K562 (cell line): ENCODE results near the gene BEST4. TPM values are rescaled to one million over a fixed set of nuclear protein-coding genes. Genes with fewer than 3 reads are reported as not detected.

Source experiments
- ATAC-seq: fragments of 200-7000 bp; cut with Tn5 transposase; 3 replicates; pipeline ENCODE4 v1.9.1; 2020; ENCODE audit warnings: moderate library complexity
- BruUV-seq: library from RNA; stranded (reverse); fragments of 400-500 nt; replicated peaks from 2 replicates; lab custom pipeline; 2021; lab: Mats Ljungman, UMichigan
- CTCF ChIA-PET: fragments of 300-600 bp; formaldehyde crosslinking; extraction: SDS; loops from one replicate; lab custom pipeline; 2021; ENCODE audit warnings: low intra/inter-chr PET ratio; lab: Yijun Ruan, JAX
- POLR2A ChIA-PET: fragments of 300-600, 350-650 bp; sonication (Branson Sonifier 250); formaldehyde crosslinking; extraction: SDS; loops from one replicate; lab custom pipeline; 2021; ENCODE audit warnings: antibody characterized with exemption, inconsistent platforms; lab: Yijun Ruan, JAX
- DNase-seq, 4 experiments: peaks; one replicate each; pipeline versions ENCODE4 v3.0.0 to v3.0.0-alpha.2; 2011 to 2018; ENCODE audit warnings: low spot score in 3 of 4, mixed read lengths in 3 of 4; ENCODE audit errors: extremely low read depth in 1 of 4
- FAIRE-seq: peaks from 2 replicates; lab custom pipeline; 2011; peaks lifted over from hg19 to GRCh38; lab: Jason Lieb, UNC
- H2AFZ ChIP-seq: 2 replicates; pipeline ENCODE4 v1.6.0; 2011; ENCODE audit warnings: low read depth, low read length, control low read depth, inconsistent platforms
- H3K27ac ChIP-seq: fragments of 200-600 bp; 3 replicates; pipeline ENCODE4 v1.8.0; 2011; ENCODE audit warnings: low read depth, mild to moderate bottlenecking, control low read depth, inconsistent platforms, low read length, moderate library complexity, mixed read lengths; ENCODE audit errors: extremely low read depth
- H3K27me3 ChIP-seq, 2 experiments: fragments of 300-600 bp in 1 of 2; 2 replicates in 1 of 2; 3 replicates in 1 of 2; pipeline versions ENCODE4 v1.6.0 to v1.8.0; 2011; ENCODE audit warnings: inconsistent platforms in 2 of 2, low read length in 2 of 2, mild to moderate bottlenecking in 1 of 2, mixed read lengths in 1 of 2, moderate library complexity in 1 of 2; ENCODE audit not compliant: control insufficient read depth in 2 of 2, insufficient read depth in 2 of 2
- H3K36me3 ChIP-seq: fragments of 300-600 bp; 3 replicates; pipeline ENCODE4 v1.8.0; 2011; ENCODE audit warnings: mild to moderate bottlenecking, low read length, inconsistent platforms; ENCODE audit not compliant: control insufficient read depth, insufficient read depth
- H3K4me1 ChIP-seq, 2 experiments: fragments of 200-600 bp in 1 of 2; replicated peaks in 1 of 2; 2 replicates in 1 of 2; 3 replicates in 1 of 2; pipeline versions ENCODE4 v1.5.1 to v1.8.0; 2011; ENCODE audit warnings: inconsistent platforms in 2 of 2, low read length in 2 of 2, mild to moderate bottlenecking in 1 of 2, mixed read lengths in 1 of 2, moderate library complexity in 1 of 2; ENCODE audit not compliant: control insufficient read depth in 2 of 2, insufficient read depth in 2 of 2
- H3K4me2 ChIP-seq: 2 replicates; pipeline ENCODE4 v1.6.1; 2011; ENCODE audit warnings: low read length, control low read depth, inconsistent platforms, mixed read lengths; ENCODE audit not compliant: insufficient read depth
- H3K4me3 ChIP-seq: fragments of 200-600 bp; sonication (generic), shearing (Covaris generic); 2 replicates; pipeline ENCODE4 v1.5.1; 2016; ENCODE audit warnings: control low read depth, inconsistent platforms
- H3K79me2 ChIP-seq: fragments of 200-600 bp; 3 replicates; pipeline ENCODE4 v1.8.0; 2011; ENCODE audit warnings: low read length, inconsistent platforms; ENCODE audit not compliant: control insufficient read depth, insufficient read depth
- H3K9ac ChIP-seq, 2 experiments: 2 replicates each; pipeline versions ENCODE4 v1.6.0 to v1.6.1; 2011; ENCODE audit warnings: low read depth in 2 of 2, low read length in 2 of 2, control low read depth in 1 of 2, inconsistent platforms in 1 of 2, mild to moderate bottlenecking in 1 of 2, mixed read lengths in 1 of 2; ENCODE audit not compliant: insufficient read depth in 1 of 2
- H3K9me1 ChIP-seq: one replicate; pipeline ENCODE4 v1.6.0; 2011; ENCODE audit warnings: inconsistent platforms, mild to moderate bottlenecking, low read length, moderate library complexity; ENCODE audit not compliant: control insufficient read depth, insufficient read depth
- H3K9me3 ChIP-seq: replicated peaks from 2 replicates; pipeline ENCODE4 v1.5.1; 2011; ENCODE audit warnings: low read depth, low read length, inconsistent platforms; ENCODE audit not compliant: control insufficient read depth, insufficient read depth
- H4K20me1 ChIP-seq: replicated peaks from 2 replicates; pipeline ENCODE4 v1.6.1; 2011; ENCODE audit warnings: low read length, inconsistent platforms, mixed read lengths; ENCODE audit not compliant: control insufficient read depth, insufficient read depth
- BMI1 ChIP-seq: fragments of 150-350 bp; IDR thresholded peaks from 2 replicates; pipeline ENCODE4 v1.6.1; 2014; ENCODE audit warnings: low read length
- CUX1 ChIP-seq: fragments of 200-800 bp; sonication (Bioruptor generic); IDR thresholded peaks from 2 replicates; pipeline ENCODE4 v1.6.1; 2016; ENCODE audit warnings: missing genetic modification characterization, missing compliant biosample characterization
- HMG20B ChIP-seq: fragments of 250-450 bp; sonication (Bioruptor Pico); IDR thresholded peaks from 2 replicates; pipeline ENCODE4 v1.5.0; 2021; ENCODE audit warnings: mild to moderate bottlenecking
- HNRNPK ChIP-seq: fragments of 200-400 bp; formaldehyde crosslinking; IDR thresholded peaks from one replicate; pipeline ENCODE4 v1.6.1; 2018; ENCODE audit warnings: mild to moderate bottlenecking, low read depth, low read length; ENCODE audit not compliant: poor library complexity, severe bottlenecking
- KDM1A ChIP-seq, 2 experiments: fragments of 450-650 bp; IDR thresholded peaks; 2 replicates each; pipeline ENCODE4 v1.6.1; 2016; ENCODE audit warnings: mild to moderate bottlenecking in 2 of 2
- MTA1 ChIP-seq: fragments of 450-650 bp; IDR thresholded peaks from 2 replicates; pipeline ENCODE4 v1.6.1; 2017; ENCODE audit warnings: borderline replicate concordance
- PHF20 ChIP-seq: fragments of 450-650 bp; IDR thresholded peaks from 2 replicates; pipeline ENCODE4 v1.6.1; 2018; ENCODE audit not compliant: partially characterized antibody
- SNIP1 ChIP-seq: fragments of 450-650 bp; IDR thresholded peaks from 2 replicates; pipeline ENCODE4 v1.7.1; 2017; ENCODE audit warnings: low read depth, mild to moderate bottlenecking
- TEAD2 ChIP-seq: fragments of 450-650 bp; IDR thresholded peaks from 2 replicates; pipeline ENCODE4 v1.6.1; 2016; ENCODE audit warnings: missing genetic modification characterization, control low read depth, missing compliant biosample characterization
- TEAD4 ChIP-seq, 2 experiments: sonication (generic) in 1 of 2; formaldehyde crosslinking in 1 of 2; IDR thresholded peaks; 2 replicates each; pipeline versions ENCODE4 v1.6.1 to v1.8.0; 2012 to 2022; ENCODE audit warnings: borderline replicate concordance in 1 of 2, inconsistent platforms in 1 of 2, low read length in 1 of 2, mild to moderate bottlenecking in 1 of 2, missing genetic modification reagents in 1 of 2
- USF1 ChIP-seq: sonication (generic); formaldehyde crosslinking; IDR thresholded peaks from 2 replicates; pipeline ENCODE4 v1.9.0; 2022; ENCODE audit warnings: mild to moderate bottlenecking, missing genetic modification reagents
- VEZF1 ChIP-seq: fragments of 200-800 bp; sonication (Bioruptor generic); IDR thresholded peaks from 2 replicates; pipeline ENCODE4 v1.6.1; 2017; ENCODE audit warnings: missing genetic modification characterization, missing compliant biosample characterization
- ZNF707 ChIP-seq: fragments of 250-450 bp; sonication (Bioruptor Pico); conservative IDR thresholded peaks from 2 replicates; pipeline ENCODE4 v1.8.0; 2022; ENCODE audit warnings: inconsistent platforms, mild to moderate bottlenecking, moderate library complexity
- WGBS: fragments of 100-300 bp; shearing (Covaris generic); methylation state at CpG from one replicate; pipeline ENCODE4 v1.1.6; 2016; ENCODE audit warnings: low coverage, mixed read lengths; ENCODE audit not compliant: insufficient coverage; ENCODE audit errors: missing lambda C conversion rate; 5-methylcytosine and 5-hydroxymethylcytosine counted together
- in situ Hi-C: fragments of 300-500 bp; cut with MboI; formaldehyde crosslinking; loops from 4 replicates; pipeline ENCODE4 v1.15.0; 2018; ENCODE audit warnings: inconsistent platforms, mixed read lengths
- intact Hi-C: fragments of 100-400 bp; cut with micrococcal nuclease; formaldehyde crosslinking; loops from 2 replicates; pipeline ENCODE4 v1.14.2; 2022
- polyA plus RNA-seq, 8 experiments: library from polyadenylated mRNA; depleted of rRNA in 4 of 8; stranded (reverse) in 5 of 8; unstranded in 3 of 8; fragments of >200 nt; fragmentation: Nextera tagmentation in 2 of 8; fragmentation: Illumina TruSeq in 1 of 8; extraction: Ambion mirVana in 2 of 8; extraction: Trizol in 1 of 8; gene quantifications; 2 replicates each; pipeline versions ENCODE4 v1.2.1 to v1.2.3, GENCODE V29; 2011 to 2014; ENCODE audit warnings: inconsistent platforms in 1 of 8, missing spikeins in 1 of 8
- total RNA-seq, 7 experiments: library from RNA; depleted of rRNA in 6 of 7; stranded (reverse); fragments of >200 nt in 6 of 7; fragmentation: Illumina TruSeq in 2 of 7; extraction: Trizol in 2 of 7; gene quantifications; 2 replicates each; pipeline versions ENCODE4 v1.2.1 to v1.2.3, GENCODE V29; 2011 to 2021; ENCODE audit warnings: low replicate concordance in 1 of 7

The BEST4 gene
- total and polyA plus RNA-seq, 9 of the 15 experiments (the other 6 are each of a cell fraction or from before 2014, with no cell fraction given) = 0.07 to 0.11 TPM; not detected in 7

GRCh38 chr1:44801491-44802305, 13.7 kb upstream of the BEST4 start:
- ChIA-PET POLR2A (interaction anchor here (0.7 to 16.9 kb wide), 5 partner anchors 17 to 211 kb away, joined by 3 to 594 read pairs (median 4); partner anchors contain the start of gene UROD), CTCF (no interaction called here)
- H3K27ac ChIP-seq = peak overlapping the region; percentile 6; the same call in 2 of the 3 replicates
- 25% methylated on average over 12 of the region's 13 CpGs for WGBS
- H2AFZ ChIP-seq = no peak overlapping the region
- H3K27me3 ChIP-seq = no peaks in the 10 kb centered on the region; a peak in 1 of 5 replicates
- H3K9me1 ChIP-seq = peaks cover 5% of the 10 kb centered on the region
- H3K4me3 ChIP-seq = peak overlapping the region; percentile 77
- FAIRE-seq (peak; percentile 88), DNase-seq (peak in 3 of 4 experiments; percentile 56 to 66 (median 64)), ATAC-seq (no peak)
- in situ Hi-C loops (loop anchor here (10.0 kb wide), 1 partner anchor 693 kb away; the partner anchor contains the start of gene TESK2), intact Hi-C loops (loop anchor here (2.0 to 10.0 kb wide), 2 partner anchors 17 to 167 kb away; no protein-coding TSS in a partner anchor)
- peak overlapping the region; percentile 80 for H3K4me2 ChIP-seq
- peak overlapping the region; percentile 24 to 86; a peak in 3 of 4 replicates for H3K9ac ChIP-seq
- H3K36me3 ChIP-seq = peaks cover 48% of the 10 kb centered on the region
- peaks cover 28 to 65% of the 10 kb centered on the region in 2 experiments for H3K4me1 ChIP-seq
- peaks cover 22% of the 10 kb centered on the region for H3K79me2 ChIP-seq
- TSS peak; percentile 63 for BruUV-seq
- no peaks in the 10 kb centered on the region for H3K9me3 ChIP-seq
- H4K20me1 ChIP-seq = no peaks in the 10 kb centered on the region
- TF ChIP-seq TEAD2 = no peak
- no peak for TF ChIP-seq BMI1
- no peak for TF ChIP-seq HNRNPK
- TF ChIP-seq CUX1 (CRISPR knock-in tag) = no peak
- no peak for TF ChIP-seq SNIP1
- no peak for TF ChIP-seq PHF20
- peak; percentile 69 for TF ChIP-seq TEAD4 (IDR thresholded peaks at IDR 0.05; ENCODE audit: low read length)
- no peak for TF ChIP-seq TEAD4 (CRISPR knock-in tag; IDR thresholded peaks at IDR 0.05; ENCODE audit: borderline replicate concordance)
- TF ChIP-seq USF1 (CRISPR knock-in tag) = no peak; the same call in 1 of the 2 replicates
- peak; percentile 10 to 21; a peak in 2 of 4 replicates for TF ChIP-seq KDM1A (IDR thresholded peaks at IDR 0.05)
- TF ChIP-seq VEZF1 (CRISPR knock-in tag) = 0 out of 2 replicates have a peak, but pooled peaks have one; percentile 20
- TF ChIP-seq MTA1 = no peak
- no peak for TF ChIP-seq HMG20B
- no peak for TF ChIP-seq ZNF707 (CRISPR knock-in tag)
